Lower leg skin (tissue), 3 donors: ENCODE data around the gene GARIN5B.

ENCODE experiments used
- POLR2A ChIP-seq, 2 donors: fragments of 450-650 bp; IDR thresholded peaks; one replicate each; pipeline ENCODE4 v1.6.1; 2016 to 2017; ENCODE audit warnings: antibody characterized with exemption in 2 of 2, mild to moderate bottlenecking in 1 of 2, moderate library complexity in 1 of 2
- TF ChIP-seq, protein P1 (sequence below), 3 donors: fragments of 450-650 bp; IDR thresholded peaks; one replicate each; pipeline ENCODE4 v1.5.1; 2016; ENCODE audit warnings: antibody characterized with exemption in 3 of 3, mild to moderate bottlenecking in 3 of 3, moderate library complexity in 2 of 3

DNA sequence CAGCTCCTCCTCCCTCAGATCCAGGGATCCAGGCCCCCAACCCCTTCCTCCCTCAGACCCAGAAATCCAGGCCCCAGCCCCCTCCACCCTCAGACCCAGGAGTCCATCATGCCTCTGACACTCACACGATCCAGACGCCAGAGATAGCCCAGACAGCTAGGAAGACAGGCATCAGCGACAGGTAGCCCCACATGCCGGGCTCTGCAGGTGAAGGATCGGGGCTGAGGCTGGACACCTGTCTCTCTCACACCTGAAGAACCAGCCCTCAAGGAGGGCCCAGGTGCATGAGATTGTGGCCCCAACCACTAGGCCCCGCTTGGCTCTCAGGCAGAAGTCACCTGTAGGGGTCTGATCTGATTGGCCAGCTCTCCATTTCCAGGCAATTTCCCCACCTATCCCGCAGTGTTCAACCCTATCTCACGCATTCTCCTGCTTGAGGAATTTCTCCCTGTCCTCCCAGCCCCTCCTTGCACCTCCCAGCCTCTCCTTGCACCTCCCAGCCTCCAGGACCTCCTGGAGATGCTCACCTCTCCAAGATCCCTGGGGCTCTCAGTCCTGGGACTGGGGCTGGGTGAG lies 42.1 kb downstream of the GARIN5B start:
- TF ChIP-seq, protein P1, sequence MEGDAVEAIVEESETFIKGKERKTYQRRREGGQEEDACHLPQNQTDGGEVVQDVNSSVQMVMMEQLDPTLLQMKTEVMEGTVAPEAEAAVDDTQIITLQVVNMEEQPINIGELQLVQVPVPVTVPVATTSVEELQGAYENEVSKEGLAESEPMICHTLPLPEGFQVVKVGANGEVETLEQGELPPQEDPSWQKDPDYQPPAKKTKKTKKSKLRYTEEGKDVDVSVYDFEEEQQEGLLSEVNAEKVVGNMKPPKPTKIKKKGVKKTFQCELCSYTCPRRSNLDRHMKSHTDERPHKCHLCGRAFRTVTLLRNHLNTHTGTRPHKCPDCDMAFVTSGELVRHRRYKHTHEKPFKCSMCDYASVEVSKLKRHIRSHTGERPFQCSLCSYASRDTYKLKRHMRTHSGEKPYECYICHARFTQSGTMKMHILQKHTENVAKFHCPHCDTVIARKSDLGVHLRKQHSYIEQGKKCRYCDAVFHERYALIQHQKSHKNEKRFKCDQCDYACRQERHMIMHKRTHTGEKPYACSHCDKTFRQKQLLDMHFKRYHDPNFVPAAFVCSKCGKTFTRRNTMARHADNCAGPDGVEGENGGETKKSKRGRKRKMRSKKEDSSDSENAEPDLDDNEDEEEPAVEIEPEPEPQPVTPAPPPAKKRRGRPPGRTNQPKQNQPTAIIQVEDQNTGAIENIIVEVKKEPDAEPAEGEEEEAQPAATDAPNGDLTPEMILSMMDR (IDR thresholded peaks at IDR 0.05) = no peak
- TF ChIP-seq POLR2A (IDR thresholded peaks at IDR 0.05) = no peak
